ENCODE results near the gene PTTG1.

- TF ChIP-seq CTCF (IDR thresholded peaks at IDR 0.05) = no peak
- TF ChIP-seq POLR2AphosphoS5 (IDR thresholded peaks at IDR 0.05) = no peak
- no peak for TF ChIP-seq POLR2A (IDR thresholded peaks at IDR 0.05)
These were observed 35.0 kb downstream of the PTTG1 start for GRCh38 chr5:160456480-160457177.

Measured in breast epithelium (tissue), 3 donors.